ENCODE results near the gene ACMSD. TPM values are rescaled to one million over a fixed set of nuclear protein-coding genes. Genes with fewer than 3 reads are reported as not detected.

The ACMSD gene
- total RNA-seq, 2 donors from 2014 or later = not detected

DNA sequence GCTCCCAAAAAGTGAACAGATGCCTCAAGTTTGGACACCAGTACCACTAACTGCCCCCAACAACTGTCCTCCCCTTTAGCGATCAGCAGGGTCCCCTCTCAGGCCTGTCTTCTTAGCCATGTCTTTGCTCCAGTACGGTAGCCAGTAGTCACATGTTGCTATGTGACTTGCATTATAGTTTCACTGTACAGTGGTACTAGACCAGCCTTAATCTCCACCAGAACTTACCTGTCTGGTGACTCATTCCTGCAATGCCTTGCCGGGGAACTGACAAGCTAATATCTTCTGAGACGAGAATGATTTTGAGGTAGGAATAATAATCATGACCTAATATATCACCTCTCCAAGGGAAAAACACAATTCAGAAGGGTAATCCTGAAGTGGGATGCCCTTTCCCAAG, 23.7 kb downstream of the ACMSD start:
- no peak overlapping the region for H3K27ac Mint-ChIP-seq
- ATAC-seq (no peak), DNase-seq (no peak)
- H3K4me1 Mint-ChIP-seq = no peaks in the 10 kb centered on the region
- no peak overlapping the region for H3K4me3 Mint-ChIP-seq
- H3K27me3 Mint-ChIP-seq = peaks cover 4% of the 10 kb centered on the region
- peaks cover 2% of the 10 kb centered on the region for H3K36me3 Mint-ChIP-seq (ENCODE audit: low read depth)
- H3K9me3 ChIP-seq (ENCODE audit: control insufficient read depth, low read length, poor library complexity, severe bottlenecking) = no peaks in the 10 kb centered on the region

DNA sequence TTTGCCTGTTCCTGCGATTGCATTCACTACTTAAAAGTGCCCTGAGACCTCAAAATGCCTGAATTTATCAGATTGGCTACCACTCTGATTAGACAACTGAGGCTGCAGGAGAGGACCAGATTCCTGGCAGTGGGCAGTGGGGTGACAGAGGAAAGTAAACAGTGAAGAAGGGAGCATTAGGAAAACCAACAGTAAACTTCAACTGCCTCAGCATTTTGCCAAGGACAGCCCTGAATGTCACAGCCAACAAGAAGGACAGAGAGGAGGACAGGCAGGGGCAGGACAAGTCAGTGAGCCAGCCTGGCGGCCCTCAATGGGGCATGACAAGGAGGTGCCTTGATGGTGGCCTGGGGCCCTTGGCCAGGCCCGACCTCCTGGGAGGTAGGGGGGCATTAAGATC, 24.3 kb downstream of the ACMSD start:
- DNase-seq = no peak
- Mint-ChIP-seq H3K36me3 (ENCODE audit: low read depth) (peaks cover 2% of the 10 kb centered on the region), H3K27ac (no peak overlapping the region), H3K27me3 (peaks cover 4% of the 10 kb centered on the region), H3K4me3 (no peak overlapping the region), H3K4me1 (no peaks in the 10 kb centered on the region)
- H3K9me3 ChIP-seq (ENCODE audit: control insufficient read depth, low read length, poor library complexity, severe bottlenecking) = no peaks in the 10 kb centered on the region
- no peak for ATAC-seq

DNA sequence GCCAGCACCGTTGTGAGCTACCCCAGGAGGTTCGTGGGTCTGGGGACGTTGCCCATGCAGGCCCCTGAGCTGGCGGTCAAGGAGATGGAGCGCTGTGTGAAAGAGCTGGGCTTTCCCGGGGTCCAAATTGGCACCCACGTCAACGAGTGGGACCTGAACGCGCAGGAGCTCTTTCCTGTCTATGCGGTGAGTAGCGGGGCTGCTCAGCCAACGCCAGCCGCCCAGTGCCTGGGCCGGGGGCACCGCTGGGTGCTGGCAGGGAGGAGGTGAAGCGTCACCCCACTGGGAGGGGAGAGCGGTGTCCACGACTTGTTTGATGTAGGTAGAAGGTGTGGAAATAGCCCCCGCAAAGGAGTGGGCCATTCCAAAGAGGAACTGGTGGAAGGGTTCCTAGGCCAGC, 25.0 kb downstream of the ACMSD start:
- H3K27me3 Mint-ChIP-seq = no peaks in the 10 kb centered on the region
- no peak for ATAC-seq
- no peak overlapping the region for H3K4me3 Mint-ChIP-seq
- H3K9me3 ChIP-seq (ENCODE audit: control insufficient read depth, low read length, poor library complexity, severe bottlenecking) = no peaks in the 10 kb centered on the region
- no peak for DNase-seq
- no peaks in the 10 kb centered on the region for H3K36me3 Mint-ChIP-seq (ENCODE audit: low read depth)
- no peak overlapping the region for H3K27ac Mint-ChIP-seq
- H3K4me1 Mint-ChIP-seq = no peaks in the 10 kb centered on the region

DNA sequence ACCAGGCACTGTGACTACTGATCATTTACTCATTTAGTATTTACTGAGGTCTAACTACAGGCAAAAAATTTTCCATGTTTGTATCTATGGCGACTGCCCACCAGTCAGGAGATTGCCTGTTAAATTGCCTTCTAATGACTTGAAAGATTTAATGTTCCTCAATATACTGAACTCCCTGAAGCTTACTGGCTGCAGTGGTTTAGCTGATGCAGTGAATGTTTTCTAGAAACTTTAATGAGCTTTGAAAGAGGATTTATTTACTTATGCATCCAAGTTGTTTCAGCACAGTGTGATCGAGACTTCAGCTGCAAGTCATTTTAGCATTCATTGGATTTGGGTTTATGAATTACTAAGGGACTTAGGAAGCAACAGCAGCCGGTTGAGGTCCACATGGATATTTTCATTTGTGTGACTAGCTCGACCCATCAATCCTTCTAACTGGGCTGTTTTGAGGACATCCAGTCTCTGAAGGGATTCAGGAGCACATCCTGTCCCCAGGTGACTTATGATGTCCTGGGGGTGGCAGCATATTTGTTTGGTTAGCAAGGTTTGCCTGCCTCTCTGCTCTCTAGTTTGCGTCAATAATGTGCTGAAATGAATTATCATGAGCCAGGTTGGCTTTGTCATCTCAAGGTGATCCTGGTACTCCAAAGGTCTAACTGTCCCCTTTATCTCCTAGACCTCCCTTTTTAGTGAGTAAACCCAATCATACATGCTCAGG, 26.8 kb downstream of the ACMSD start:
- H3K36me3 Mint-ChIP-seq (ENCODE audit: low read depth) = no peaks in the 10 kb centered on the region
- H3K4me3 Mint-ChIP-seq = no peak overlapping the region
- no peak overlapping the region for H3K27ac Mint-ChIP-seq
- no peak for ATAC-seq
- H3K9me3 ChIP-seq (ENCODE audit: control insufficient read depth, low read length, poor library complexity, severe bottlenecking) = no peaks in the 10 kb centered on the region
- DNase-seq = no peak
- no peaks in the 10 kb centered on the region for H3K27me3 Mint-ChIP-seq
- H3K4me1 Mint-ChIP-seq = no peaks in the 10 kb centered on the region

DNA sequence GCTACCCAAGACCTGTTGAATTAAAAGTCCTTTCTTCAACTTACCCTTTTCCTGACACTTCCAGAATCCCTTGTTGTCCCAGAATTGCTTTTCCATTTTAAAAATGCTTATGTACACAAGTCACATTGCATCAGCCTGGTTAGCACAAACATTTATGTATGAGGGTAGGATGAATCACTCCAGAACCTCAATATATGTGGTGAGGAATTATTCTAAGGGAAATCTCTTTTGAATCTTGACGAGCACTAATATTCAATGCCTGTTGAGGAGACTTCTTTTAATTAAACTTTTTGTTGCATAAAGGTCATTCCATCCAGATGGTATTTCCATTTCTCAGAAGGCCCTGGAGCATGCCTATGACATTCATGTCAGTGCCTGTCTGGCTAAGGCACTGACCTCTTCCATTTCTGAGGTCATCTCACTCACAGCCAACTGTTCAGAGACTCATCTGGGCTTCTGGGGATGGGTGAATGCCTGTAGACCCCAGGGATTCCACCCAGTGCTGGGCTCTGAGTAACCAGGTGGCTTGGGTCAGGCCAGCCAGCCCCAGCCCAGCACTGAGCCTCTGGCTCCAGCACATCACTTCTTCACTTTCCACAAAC, 28.2 kb downstream of the ACMSD start:
- H3K27ac Mint-ChIP-seq = no peak overlapping the region
- no peak for DNase-seq
- ATAC-seq = no peak
- no peak overlapping the region for H3K4me3 Mint-ChIP-seq
- H3K4me1 Mint-ChIP-seq = no peaks in the 10 kb centered on the region
- no peaks in the 10 kb centered on the region for H3K27me3 Mint-ChIP-seq
- no peaks in the 10 kb centered on the region for H3K9me3 ChIP-seq (ENCODE audit: control insufficient read depth, low read length, poor library complexity, severe bottlenecking)
- no peaks in the 10 kb centered on the region for H3K36me3 Mint-ChIP-seq (ENCODE audit: low read depth)

DNA sequence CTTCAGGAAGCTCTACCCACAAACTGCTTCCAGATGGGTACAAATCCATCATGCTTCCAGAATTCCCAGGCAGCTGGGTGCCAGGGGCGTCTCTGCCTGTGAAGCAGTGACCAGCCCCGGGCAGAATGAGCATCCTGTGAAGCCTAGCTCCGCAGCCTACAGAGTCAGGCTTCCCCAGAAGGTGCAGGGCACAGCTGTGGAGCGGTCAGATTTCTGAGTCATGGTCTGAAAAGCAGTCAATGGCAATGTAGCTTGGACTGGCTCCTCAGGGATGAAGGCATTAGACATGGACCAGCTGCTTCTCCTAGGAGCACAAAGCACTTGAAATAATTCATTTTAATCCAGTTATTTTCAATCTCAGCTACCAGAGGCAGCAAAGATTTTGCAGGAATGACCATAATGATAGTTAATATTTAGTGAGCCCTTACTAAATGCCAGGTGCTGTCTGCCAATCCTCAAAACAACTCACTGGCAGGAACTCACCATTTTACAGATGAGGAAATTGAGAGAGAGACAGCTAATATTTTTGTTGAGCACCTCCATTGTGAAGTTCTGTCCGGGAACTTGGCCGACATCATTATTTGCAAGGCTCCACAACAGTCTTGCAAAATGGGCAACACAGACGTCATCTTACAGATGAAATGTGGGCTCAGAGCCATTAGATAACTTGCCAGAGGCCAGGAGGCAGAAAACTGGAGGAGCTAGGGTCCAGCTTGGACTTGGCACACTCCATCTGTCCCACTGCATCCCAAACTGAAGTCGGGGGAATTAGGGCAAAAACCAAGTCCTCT, 31.7 kb downstream of the ACMSD start:
- H3K4me1 Mint-ChIP-seq = no peaks in the 10 kb centered on the region
- no peak for DNase-seq
- no peaks in the 10 kb centered on the region for H3K9me3 ChIP-seq (ENCODE audit: control insufficient read depth, low read length, poor library complexity, severe bottlenecking)
- no peaks in the 10 kb centered on the region for H3K27me3 Mint-ChIP-seq
- no peak overlapping the region for H3K27ac Mint-ChIP-seq
- no peak overlapping the region for H3K4me3 Mint-ChIP-seq
- no peaks in the 10 kb centered on the region for H3K36me3 Mint-ChIP-seq (ENCODE audit: low read depth)
- ATAC-seq = no peak

DNA sequence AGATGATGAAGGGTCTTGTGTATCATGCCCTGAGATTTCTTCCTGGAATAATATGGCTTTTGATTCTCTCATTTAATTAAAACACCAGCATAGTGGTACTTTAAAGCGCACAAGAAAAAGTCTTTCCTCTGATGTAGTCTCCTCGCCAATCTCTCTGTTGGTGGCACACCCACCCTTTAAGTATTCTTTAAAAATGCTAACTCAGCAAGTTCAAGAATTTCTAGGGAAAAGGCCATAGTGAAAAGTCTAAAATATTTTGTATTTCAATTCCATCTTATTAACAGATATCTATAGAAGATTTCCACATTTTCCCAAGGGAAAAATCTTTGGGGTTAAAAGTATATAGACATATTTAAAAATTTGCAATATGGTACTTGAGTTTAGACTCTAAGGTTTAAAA, 34.7 kb downstream of the ACMSD start:
- H3K36me3 Mint-ChIP-seq (ENCODE audit: low read depth) = no peaks in the 10 kb centered on the region
- H3K27ac Mint-ChIP-seq = no peak overlapping the region
- DNase-seq = no peak
- peaks cover 3% of the 10 kb centered on the region for H3K9me3 ChIP-seq (ENCODE audit: control insufficient read depth, low read length, poor library complexity, severe bottlenecking)
- no peak overlapping the region for H3K4me3 Mint-ChIP-seq
- H3K4me1 Mint-ChIP-seq = no peaks in the 10 kb centered on the region
- no peaks in the 10 kb centered on the region for H3K27me3 Mint-ChIP-seq
- no peak for ATAC-seq

DNA sequence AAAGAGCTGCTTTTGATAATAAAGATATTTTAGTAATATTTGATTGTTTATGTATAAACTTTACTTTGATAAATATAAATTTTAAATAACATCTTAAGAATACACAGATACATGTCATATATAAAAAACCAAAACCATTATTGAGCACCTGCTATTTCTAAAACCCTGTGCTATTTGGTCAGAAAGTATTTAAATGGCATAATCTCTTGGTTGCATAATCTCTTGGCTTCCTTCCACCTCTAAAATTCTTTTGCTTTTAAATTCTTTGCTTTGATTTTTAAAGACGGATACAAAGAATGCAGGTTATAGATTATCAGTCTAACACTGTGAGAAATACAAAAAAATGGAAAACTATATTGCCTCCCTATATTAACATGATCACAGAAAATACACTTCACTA, 36.9 kb downstream of the ACMSD start:
- Mint-ChIP-seq H3K4me3 (no peak overlapping the region), H3K27me3 (no peaks in the 10 kb centered on the region), H3K36me3 (ENCODE audit: low read depth) (no peaks in the 10 kb centered on the region), H3K4me1 (no peaks in the 10 kb centered on the region), H3K27ac (no peak overlapping the region)
- H3K9me3 ChIP-seq (ENCODE audit: control insufficient read depth, low read length, poor library complexity, severe bottlenecking) = peaks cover 3% of the 10 kb centered on the region
- ATAC-seq = no peak
- no peak for DNase-seq

DNA sequence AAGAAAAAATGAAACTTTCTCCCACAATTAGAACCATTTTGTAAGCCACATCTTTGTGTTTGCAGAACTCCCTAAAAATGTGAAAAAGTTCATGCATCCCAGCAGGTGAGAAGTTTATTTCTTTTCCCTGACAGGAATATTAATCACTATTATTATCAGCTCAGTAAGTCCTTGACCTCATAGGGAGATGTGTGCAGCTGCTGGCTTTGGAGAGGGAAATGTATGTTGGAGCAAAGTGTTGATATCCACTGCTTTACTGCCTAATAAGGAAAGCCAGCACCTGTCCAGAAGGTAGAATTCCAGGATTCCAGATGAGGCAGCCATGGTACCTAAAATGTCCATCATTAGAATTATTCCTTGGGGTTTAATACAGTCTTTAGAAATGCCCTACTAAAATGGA, 44.4 kb downstream of the ACMSD start:
- no peak overlapping the region for H3K27ac Mint-ChIP-seq
- H3K27me3 Mint-ChIP-seq = peaks cover 5% of the 10 kb centered on the region
- no peak overlapping the region for H3K4me3 Mint-ChIP-seq
- ATAC-seq (no peak), DNase-seq (no peak)
- no peaks in the 10 kb centered on the region for H3K36me3 Mint-ChIP-seq (ENCODE audit: low read depth)
- no peaks in the 10 kb centered on the region for H3K9me3 ChIP-seq (ENCODE audit: control insufficient read depth, low read length, poor library complexity, severe bottlenecking)
- H3K4me1 Mint-ChIP-seq = no peaks in the 10 kb centered on the region

DNA sequence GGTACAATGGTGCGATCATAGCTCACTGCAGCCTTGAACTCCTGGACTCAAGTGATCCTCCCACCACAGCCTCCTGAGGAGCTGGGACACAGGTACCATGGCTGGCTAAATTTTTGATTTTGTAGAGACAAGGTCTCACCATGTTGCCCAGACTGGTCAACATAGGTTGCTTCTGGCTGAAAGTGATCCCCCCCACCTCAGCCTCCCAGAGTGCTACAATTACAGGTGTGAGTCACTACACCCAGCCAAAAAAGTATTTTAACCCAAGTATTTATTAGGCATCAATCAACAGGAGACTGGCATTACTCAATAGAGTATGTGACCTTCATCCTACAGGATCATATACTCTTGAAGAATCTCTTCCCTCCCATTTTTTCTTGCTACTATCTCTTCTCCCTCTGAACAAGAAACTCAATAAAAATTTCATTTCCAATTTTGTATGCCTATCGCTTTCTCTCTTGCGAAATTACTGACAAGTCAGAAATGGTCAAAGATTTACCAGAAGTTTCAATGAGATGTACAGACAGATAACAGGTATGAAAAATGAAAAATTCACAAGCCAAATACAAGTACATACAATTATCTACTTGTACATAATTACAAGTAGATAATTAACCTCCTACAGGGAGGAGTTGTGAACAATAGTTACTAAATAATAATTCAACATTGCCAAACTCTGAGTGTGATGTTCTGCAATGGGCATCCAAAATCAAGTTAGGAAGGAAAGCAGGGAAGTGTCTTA, 45.3 kb downstream of the ACMSD start:
- H3K4me3 Mint-ChIP-seq = no peak overlapping the region
- DNase-seq (no peak), ATAC-seq (no peak)
- H3K27me3 Mint-ChIP-seq = peaks cover 12% of the 10 kb centered on the region
- no peak overlapping the region for H3K27ac Mint-ChIP-seq
- H3K36me3 Mint-ChIP-seq (ENCODE audit: low read depth) = no peaks in the 10 kb centered on the region
- H3K9me3 ChIP-seq (ENCODE audit: control insufficient read depth, low read length, poor library complexity, severe bottlenecking) = no peaks in the 10 kb centered on the region
- H3K4me1 Mint-ChIP-seq = no peaks in the 10 kb centered on the region

DNA sequence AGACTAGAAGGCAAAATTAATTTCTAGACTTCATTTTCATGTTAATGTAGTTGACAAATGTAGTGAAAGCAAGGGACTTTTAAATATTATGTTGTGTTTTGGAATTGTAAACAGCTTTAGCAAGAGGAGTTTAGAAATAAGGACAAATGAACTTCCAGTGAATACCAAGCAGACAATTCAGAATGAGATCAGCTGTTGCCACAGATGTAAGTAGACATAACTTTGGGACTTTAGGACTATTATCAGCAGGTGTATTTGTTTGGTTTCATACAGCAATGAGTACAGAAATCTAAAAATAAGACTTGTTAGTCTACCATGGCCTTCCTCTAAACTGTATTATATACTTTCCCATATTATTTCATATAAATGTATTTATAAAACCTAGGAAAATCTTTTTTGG, 46.0 kb downstream of the ACMSD start:
- no peak overlapping the region for H3K4me3 Mint-ChIP-seq
- no peak for ATAC-seq
- H3K27ac Mint-ChIP-seq = no peak overlapping the region
- H3K4me1 Mint-ChIP-seq = no peaks in the 10 kb centered on the region
- no peaks in the 10 kb centered on the region for H3K36me3 Mint-ChIP-seq (ENCODE audit: low read depth)
- H3K27me3 Mint-ChIP-seq = peaks cover 14% of the 10 kb centered on the region
- no peak for DNase-seq
- no peaks in the 10 kb centered on the region for H3K9me3 ChIP-seq (ENCODE audit: control insufficient read depth, low read length, poor library complexity, severe bottlenecking)

DNA sequence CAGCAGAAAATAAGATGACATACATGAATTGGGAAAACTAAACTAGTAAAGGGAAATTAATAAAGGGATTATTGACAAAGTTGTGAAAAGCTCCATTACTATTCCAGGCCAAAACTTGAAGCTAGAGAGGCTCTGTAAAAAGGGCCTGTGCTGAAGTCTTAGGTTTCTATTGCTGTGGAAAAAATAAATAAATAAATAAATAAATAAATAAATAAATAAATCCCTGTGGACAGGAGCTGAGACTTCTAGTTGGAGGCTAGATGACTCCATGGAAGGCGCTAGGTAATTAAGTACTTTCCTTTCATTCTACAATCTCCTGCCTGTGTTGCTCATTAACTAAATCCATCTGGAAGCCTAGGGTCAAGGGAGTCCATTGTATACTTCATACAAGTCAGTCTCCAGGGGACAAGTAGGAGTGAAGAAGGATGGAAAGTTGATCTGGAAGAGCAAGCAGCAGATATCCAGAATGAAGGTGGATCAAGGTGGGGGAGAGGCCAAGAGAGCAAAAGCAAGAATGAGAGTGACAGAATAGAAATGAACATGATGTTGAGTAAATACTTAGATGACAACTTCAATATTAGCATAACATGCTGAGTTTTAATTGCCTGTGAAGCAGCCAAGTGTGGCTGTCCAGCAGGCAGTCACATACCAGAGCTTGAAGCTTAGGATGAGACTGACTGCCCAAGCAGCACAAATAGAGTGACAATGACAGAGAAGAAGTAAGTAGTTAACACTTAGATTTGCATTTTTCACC, 54.0 kb downstream of the ACMSD start:
- Mint-ChIP-seq H3K4me1 (peaks cover 2% of the 10 kb centered on the region), H3K36me3 (ENCODE audit: low read depth) (no peaks in the 10 kb centered on the region), H3K27ac (no peak overlapping the region), H3K4me3 (no peak overlapping the region), H3K27me3 (peaks cover 18% of the 10 kb centered on the region)
- DNase-seq (no peak), ATAC-seq (no peak)
- no peaks in the 10 kb centered on the region for H3K9me3 ChIP-seq (ENCODE audit: control insufficient read depth, low read length, poor library complexity, severe bottlenecking)

DNA sequence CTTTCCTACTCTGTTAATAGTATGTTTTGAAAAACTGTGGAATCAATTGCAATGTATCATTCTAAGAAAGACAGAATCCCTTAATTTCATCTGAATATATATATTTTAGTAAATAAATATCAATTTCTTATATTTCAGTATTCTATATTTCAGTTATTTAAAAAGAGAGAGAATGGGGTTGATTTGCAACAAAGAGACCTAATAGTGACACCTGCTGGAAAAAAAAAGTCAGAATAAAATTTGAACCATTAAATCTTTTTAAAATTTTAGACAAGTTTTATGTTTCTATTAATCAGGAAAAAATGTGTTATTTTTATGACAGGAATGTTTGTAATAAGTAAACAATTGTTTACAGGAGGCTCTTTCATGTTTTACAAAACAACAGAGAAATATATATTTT, 59.5 kb downstream of the ACMSD start:
- ATAC-seq (no peak), DNase-seq (no peak)
- Mint-ChIP-seq H3K4me3 (no peak overlapping the region), H3K36me3 (ENCODE audit: low read depth) (no peaks in the 10 kb centered on the region), H3K27ac (no peak overlapping the region), H3K4me1 (peaks cover 2% of the 10 kb centered on the region), H3K27me3 (peaks cover 6% of the 10 kb centered on the region)
- no peaks in the 10 kb centered on the region for H3K9me3 ChIP-seq (ENCODE audit: control insufficient read depth, low read length, poor library complexity, severe bottlenecking)

Data from T-helper 17 cell (primary cell).